Raji (cell line): ENCODE results near the gene LRP1.
A peak's percentile ranks its signal among the peaks of the same experiment; 100 is the strongest.

Source experiments
- POLR2A ChIP-seq: IDR thresholded peaks from 2 replicates; pipeline ENCODE4 v1.6.1; 2011; ENCODE audit warnings: low read depth, low read length, control low read depth; ENCODE audit not compliant: insufficient read depth

Gene LRP1

GRCh38 chr12:57205931-57206330 is 77.6 kb downstream of the LRP1 start:
- no peak for TF ChIP-seq POLR2A

DNA sequence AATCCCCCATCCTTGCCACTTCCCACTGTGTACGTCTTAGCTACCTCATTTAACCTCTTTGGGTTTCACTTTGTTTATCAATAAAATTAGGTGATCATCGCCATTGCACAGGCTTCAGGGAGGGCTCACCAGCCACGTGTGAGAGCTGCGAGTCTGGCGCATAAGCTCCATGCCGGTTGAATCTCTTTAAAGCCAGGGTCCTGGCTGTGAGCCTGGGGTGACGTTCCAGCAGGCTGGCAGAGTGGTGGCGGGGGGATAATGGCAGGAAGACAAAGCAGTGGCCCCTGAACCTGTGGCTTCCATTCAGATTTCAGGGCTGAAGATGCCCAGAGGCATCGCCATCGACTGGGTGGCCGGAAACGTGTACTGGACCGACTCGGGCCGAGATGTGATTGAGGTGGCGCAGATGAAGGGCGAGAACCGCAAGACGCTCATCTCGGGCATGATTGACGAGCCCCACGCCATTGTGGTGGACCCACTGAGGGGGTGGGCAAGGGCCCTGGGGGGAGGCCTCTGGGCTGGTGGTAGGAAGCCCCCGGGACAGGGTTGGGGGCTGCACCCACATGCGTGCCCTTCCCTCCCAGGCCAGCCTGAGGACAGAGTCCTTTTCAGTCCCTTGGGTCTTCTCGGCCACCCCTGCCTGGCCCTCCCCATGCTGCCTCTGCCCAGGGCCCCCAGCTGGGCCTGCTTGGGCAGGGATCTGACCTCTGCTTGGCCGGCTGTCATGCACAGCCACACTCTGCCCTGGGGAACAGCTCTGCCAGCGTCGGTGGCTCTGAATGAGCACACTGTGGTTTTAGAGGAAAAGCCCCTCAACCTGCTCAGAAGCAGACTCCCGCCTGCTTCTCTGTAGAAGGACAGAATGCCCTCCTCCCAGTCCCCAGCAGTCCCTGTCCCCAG is 79.7 kb downstream of the LRP1 start:
- no peak for TF ChIP-seq POLR2A

DNA sequence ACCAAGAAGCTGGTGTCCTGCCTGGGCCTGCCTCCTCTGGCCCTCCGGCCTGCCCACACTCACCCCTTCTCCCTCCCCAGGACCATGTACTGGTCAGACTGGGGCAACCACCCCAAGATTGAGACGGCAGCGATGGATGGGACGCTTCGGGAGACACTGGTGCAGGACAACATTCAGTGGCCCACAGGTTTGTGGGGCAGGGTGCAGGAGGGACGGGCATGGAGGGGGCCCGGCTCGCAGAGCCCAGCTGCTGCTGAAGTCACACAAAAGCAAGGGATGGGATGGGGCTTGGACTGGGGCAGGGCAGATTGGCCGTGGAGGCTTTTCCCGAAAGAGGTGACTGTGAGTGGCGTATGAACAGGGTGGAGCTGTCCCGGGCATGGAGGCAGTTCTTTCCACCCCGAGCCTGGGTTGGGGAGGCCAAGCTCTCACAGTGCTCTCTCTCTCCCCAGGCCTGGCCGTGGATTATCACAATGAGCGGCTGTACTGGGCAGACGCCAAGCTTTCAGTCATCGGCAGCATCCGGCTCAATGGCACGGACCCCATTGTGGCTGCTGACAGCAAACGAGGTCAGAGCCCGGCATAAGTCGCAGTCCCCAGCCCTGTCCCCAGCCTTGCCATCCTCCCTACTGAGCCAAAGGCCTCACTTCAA is 80.5 kb downstream of the LRP1 start:
- TF ChIP-seq POLR2A = no peak

GRCh38 chr12:57209916-57210315 is 81.6 kb downstream of the LRP1 start:
- TF ChIP-seq POLR2A = no peak

- TF ChIP-seq POLR2A = no peak
Observed at GRCh38 chr12:57210461-57210860, 82.2 kb downstream of the LRP1 start.

DNA sequence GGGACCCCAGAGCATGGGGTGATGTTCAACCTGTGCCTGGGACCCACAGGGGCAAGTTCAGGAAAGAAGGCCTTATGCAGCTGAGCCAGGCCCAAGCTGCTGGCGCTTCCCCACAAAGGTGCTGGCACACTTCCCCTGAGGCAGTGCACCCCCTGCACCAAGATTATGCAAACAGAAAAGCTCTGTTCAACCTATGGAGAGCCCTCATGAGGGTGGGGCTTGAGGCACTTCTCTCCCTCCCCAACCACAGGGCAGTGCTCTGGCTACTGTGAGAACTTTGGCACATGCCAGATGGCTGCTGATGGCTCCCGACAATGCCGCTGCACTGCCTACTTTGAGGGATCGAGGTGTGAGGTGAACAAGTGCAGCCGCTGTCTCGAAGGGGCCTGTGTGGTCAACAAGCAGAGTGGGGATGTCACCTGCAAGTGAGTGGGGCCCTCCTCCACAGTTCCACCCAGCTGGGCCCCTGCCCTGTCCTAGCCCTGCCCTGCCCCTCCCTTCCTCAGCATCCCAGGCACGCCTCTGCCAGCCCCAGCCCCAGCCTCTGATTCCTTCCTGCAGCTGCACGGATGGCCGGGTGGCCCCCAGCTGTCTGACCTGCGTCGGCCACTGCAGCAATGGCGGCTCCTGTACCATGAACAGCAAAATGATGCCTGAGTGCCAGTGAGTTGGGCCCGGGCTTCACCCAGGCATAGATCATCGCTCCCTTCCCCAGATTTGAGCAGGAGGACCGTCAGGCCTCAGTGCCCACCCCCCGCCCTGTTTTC is 82.8 kb downstream of the LRP1 start:
- no peak for TF ChIP-seq POLR2A

- TF ChIP-seq POLR2A = no peak
Observed at GRCh38 chr12:57211791-57212700, 83.8 kb downstream of the LRP1 start.

- TF ChIP-seq POLR2A = no peak
Observed at GRCh38 chr12:57212701-57213057, 84.4 kb downstream of the LRP1 start.

DNA sequence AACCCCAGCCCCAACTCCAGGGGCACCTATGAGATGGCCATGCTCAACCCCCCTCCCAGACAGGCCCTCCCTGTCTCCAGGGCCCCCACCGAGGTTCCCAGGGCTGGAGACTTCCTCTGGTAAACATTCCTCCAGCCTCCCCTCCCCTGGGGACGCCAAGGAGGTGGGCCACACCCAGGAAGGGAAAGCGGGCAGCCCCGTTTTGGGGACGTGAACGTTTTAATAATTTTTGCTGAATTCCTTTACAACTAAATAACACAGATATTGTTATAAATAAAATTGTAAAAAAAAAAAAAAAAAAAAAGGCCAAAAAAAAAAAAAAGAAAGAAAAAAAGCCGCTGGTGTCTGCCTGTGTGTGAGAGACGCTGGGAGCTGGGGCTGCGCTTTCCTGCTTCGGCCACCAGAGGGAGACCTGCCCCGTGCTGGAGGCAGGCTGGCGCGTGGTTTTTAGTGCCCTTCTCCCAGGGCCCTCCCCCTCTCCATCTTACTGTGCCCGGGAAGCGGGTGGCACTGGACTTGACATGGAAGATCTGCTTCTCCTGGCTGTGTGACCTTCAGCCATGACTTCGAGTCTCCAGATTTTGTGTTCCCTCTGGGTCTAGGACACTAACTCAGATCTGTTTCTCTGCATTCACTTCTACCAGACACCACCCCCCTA is 84.9 kb downstream of the LRP1 start:
- 0 out of 2 replicates have a peak, but pooled peaks have one; percentile 32 for TF ChIP-seq POLR2A

DNA sequence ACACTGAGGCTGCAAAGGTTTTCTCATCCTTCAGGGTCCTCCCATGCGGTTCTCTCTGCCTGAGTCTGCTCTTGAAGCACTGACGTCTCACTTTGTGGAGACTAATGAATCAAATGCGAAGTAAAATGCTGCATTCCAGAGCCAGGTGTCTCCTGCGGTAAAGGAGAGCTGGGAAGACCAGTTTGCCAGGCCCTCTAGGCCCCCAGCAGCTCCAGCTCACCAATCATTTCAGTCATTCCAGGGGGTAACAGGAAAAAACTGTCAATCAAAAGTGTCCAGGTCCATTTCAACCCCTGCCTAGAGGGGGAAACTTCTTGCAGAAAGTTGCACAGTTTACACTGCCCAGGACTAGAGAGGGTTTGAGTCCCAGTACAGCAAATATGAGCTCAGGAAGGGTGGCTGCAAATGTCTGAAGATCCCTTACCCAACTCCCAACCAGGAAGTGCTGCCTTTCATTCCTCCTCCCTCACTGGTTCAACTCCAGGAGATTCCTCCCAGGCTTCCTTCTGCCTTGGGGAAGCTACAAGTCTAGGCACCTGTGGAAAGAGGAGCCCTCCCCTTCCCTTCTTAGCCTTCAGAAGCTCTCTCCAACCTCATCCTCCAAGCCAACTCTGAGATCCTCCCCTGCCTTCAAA is 85.6 kb downstream of the LRP1 start:
- TF ChIP-seq POLR2A = no peak

DNA sequence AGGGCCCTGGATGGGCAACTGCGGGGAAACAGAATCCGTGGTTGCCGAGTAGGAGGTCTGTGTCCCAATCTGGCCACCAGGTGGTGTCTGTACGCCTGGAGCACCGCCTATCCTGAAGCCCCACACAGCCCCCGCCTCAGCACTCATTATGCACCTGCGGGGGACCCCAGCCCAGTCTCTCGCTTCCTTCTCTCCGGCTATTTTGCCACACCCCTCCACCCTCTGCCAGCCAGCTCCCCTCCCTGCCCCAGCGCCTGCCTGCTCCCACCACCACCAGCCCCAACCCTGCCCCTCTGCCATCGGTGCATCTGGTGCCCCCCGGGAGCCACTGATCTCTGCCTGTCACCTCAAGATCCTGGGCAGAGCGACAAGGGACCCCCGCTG is 86.1 kb downstream of the LRP1 start:
- TF ChIP-seq POLR2A = no peak

GRCh38 chr12:57215065-57215464 is 86.8 kb downstream of the LRP1 start:
- TF ChIP-seq POLR2A = no peak

DNA sequence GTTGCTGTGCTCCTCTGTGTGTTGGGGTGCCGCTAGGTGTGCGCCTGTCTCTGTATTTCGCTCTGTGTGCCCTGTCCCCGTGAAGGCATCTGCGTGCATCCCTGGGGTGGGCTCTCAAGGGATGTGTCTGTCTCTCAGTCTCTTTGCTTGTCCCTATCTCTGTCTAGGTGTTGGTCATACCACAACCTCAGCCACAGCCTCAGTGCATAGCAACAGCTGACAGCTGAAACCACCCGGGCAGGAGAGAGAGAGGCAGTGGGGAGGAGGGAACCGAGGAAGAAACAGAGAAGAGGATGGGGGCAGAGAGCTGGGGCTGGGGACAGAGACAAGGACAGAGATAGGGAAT is 87.4 kb downstream of the LRP1 start:
- no peak for TF ChIP-seq POLR2A
